ENCODE results near the gene KIRREL3.

DNA sequence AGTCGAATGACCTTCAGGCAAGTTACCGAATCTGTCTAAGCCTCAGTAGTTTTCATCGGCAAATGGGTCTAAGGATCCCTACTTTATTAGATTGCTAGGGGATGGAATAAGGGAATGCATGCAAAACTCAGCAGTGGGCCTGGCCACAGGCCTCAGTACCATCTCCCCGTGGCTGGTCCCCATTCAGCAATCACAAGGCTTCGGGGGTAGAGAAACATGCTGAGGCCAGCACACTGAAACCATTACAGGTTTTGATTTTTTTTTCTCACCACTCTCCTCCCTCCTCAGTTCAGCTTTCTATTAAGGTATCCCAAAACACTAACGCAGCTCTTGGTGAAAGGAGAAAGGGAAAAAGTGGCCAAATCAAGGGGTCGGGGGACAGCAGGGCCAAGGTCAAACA is 11.9 kb downstream of the KIRREL3 start:
- TF ChIP-seq, protein P1, sequence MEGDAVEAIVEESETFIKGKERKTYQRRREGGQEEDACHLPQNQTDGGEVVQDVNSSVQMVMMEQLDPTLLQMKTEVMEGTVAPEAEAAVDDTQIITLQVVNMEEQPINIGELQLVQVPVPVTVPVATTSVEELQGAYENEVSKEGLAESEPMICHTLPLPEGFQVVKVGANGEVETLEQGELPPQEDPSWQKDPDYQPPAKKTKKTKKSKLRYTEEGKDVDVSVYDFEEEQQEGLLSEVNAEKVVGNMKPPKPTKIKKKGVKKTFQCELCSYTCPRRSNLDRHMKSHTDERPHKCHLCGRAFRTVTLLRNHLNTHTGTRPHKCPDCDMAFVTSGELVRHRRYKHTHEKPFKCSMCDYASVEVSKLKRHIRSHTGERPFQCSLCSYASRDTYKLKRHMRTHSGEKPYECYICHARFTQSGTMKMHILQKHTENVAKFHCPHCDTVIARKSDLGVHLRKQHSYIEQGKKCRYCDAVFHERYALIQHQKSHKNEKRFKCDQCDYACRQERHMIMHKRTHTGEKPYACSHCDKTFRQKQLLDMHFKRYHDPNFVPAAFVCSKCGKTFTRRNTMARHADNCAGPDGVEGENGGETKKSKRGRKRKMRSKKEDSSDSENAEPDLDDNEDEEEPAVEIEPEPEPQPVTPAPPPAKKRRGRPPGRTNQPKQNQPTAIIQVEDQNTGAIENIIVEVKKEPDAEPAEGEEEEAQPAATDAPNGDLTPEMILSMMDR (IDR thresholded peaks at IDR 0.05), result no peak
- no peak for TF ChIP-seq POLR2A (IDR thresholded peaks at IDR 0.05)

All from testis (tissue), 2 donors.